GM13977 (cell line): ENCODE measurements around the gene GMDS.

ENCODE experiments used
- DNase-seq: peaks from one replicate; pipeline ENCODE4 v3.0.0; 2012; ENCODE audit warnings: low spot score
- in situ Hi-C: fragments of 300-500 bp; cut with MboI; formaldehyde crosslinking; loops from one replicate; pipeline ENCODE4 v1.12.0; 2022; ENCODE audit warnings: low sequenced_read_pairs, low pct_unique_long_range_greater_than_20kb, mixed read lengths, inconsistent platforms; ENCODE audit not compliant: unreplicated experiment
- TF ChIP-seq, protein P1 (sequence below): IDR thresholded peaks from 2 replicates; pipeline ENCODE4 v1.5.1; 2012; ENCODE audit warnings: mild to moderate bottlenecking, control low read depth; ENCODE audit not compliant: insufficient read depth; ENCODE audit errors: extremely low read depth, missing control alignments

Gene GMDS

GRCh38 chr6:2073476-2073875 lies 171.9 kb downstream of the GMDS start:
- TF ChIP-seq, protein P1, sequence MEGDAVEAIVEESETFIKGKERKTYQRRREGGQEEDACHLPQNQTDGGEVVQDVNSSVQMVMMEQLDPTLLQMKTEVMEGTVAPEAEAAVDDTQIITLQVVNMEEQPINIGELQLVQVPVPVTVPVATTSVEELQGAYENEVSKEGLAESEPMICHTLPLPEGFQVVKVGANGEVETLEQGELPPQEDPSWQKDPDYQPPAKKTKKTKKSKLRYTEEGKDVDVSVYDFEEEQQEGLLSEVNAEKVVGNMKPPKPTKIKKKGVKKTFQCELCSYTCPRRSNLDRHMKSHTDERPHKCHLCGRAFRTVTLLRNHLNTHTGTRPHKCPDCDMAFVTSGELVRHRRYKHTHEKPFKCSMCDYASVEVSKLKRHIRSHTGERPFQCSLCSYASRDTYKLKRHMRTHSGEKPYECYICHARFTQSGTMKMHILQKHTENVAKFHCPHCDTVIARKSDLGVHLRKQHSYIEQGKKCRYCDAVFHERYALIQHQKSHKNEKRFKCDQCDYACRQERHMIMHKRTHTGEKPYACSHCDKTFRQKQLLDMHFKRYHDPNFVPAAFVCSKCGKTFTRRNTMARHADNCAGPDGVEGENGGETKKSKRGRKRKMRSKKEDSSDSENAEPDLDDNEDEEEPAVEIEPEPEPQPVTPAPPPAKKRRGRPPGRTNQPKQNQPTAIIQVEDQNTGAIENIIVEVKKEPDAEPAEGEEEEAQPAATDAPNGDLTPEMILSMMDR = no peak
- in situ Hi-C loops = no loop called here
- no peak for DNase-seq

DNA sequence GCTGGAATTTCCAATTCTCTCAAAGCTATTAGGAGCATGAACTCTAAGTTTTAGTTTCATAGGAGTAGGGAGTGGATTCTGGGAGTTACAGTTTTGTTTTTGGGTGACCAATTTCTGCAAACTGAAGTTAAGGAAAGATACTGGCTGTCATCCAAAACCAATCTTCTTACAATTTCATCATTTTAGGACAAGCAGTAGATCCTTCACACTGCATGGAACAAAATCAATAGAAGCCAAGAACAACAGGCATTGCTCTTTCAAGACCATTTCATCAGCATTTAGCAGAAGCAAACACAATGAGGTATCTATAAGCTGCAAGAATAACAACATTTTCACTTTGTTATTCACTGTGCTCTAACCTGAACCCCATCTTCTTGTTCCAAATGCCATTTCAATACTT lies 173.0 kb downstream of the GMDS start:
- TF ChIP-seq, protein P1 = no peak
- in situ Hi-C loops = no loop called here
- DNase-seq = no peak

GRCh38 chr6:2063547-2063946 lies 181.9 kb downstream of the GMDS start:
- in situ Hi-C loops = no loop called here
- TF ChIP-seq, protein P1 = no peak
- DNase-seq = no peak

DNA sequence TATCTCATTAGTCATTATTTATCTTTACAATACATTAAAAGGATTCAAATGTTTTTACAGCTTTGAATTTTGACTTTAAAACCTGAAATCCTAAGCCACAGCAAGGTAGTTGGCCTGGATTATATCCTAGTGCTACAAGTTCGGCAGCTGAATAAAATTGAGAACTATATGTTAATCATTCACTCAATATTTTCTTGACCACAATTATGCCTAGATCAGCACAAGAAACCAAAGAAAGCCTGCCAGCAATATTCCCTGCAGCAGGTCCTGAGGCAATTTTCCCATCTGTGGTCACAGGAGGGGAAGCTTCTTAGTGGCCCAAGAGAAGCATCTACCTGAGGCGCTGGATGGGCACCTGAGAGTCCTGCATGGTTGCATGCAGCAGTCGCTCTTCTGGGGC lies 183.5 kb downstream of the GMDS start:
- TF ChIP-seq, protein P1 = no peak
- DNase-seq = no peak
- in situ Hi-C loops = no loop called here

- TF ChIP-seq, protein P1 = no peak
- DNase-seq = no peak
- in situ Hi-C loops = no loop called here
Measured at GRCh38 chr6:2055911-2056310, 189.5 kb downstream of the GMDS start.

- TF ChIP-seq, protein P1 = no peak
- in situ Hi-C loops = no loop called here
- no peak for DNase-seq
Measured at GRCh38 chr6:2055143-2055542, 190.3 kb downstream of the GMDS start.

DNA sequence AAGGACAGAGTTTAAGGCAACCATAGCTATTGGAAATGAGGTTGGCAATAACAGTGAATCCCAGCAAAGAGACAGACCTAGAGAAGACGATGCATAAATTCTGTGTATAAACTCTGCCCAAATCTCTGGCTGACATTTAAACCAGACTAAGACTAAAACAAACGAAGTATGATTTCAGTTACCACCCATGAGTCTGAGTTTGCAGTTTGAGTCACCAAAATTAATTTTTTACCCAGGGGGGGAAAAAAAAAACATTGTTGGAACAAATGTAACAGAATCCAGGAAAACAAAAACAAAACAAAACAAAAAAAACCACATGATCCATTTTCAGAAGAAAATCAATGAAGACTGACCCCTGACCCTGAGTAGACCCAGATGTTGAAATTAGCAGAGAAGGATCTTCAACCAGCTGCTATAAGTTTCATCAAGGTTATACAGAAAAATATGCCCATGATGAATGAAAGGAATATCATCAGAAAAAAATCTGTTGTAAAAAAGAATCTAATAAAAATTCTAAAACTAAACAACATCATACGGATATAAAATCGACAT lies 190.8 kb downstream of the GMDS start:
- in situ Hi-C loops = no loop called here
- DNase-seq = no peak
- TF ChIP-seq, protein P1 = no peak
